ENCODE results near the gene KCNQ1. TPM values are rescaled to one million over a fixed set of nuclear protein-coding genes. Genes with fewer than 3 reads are reported as not detected.

The KCNQ1 gene
- polyA plus RNA-seq, 1 experiment, result not detected

GRCh38 chr11:2702771-2703362 lies 258.1 kb downstream of the KCNQ1 start:
- H3K4me3 ChIP-seq (ENCODE audit: low read depth, low read length), result no peak overlapping the region
- H3K9me3 ChIP-seq (ENCODE audit: control insufficient read depth, insufficient read depth, low read length), result peaks cover 23% of the 10 kb centered on the region
- peaks cover 19% of the 10 kb centered on the region for H3K27me3 ChIP-seq (ENCODE audit: control insufficient read depth, insufficient read depth, low read length)
- H3K27ac ChIP-seq (ENCODE audit: low read depth, low read length), result no peak overlapping the region
- ChIA-PET POLR2A (no interaction called here), CTCF (no interaction called here)
- TF ChIP-seq CTCF (IDR thresholded peaks at IDR 0.05; ENCODE audit: low read depth, low read length), result no peak
- DNase-seq (ENCODE audit: low read depth, low spot score), result no peak

DNA sequence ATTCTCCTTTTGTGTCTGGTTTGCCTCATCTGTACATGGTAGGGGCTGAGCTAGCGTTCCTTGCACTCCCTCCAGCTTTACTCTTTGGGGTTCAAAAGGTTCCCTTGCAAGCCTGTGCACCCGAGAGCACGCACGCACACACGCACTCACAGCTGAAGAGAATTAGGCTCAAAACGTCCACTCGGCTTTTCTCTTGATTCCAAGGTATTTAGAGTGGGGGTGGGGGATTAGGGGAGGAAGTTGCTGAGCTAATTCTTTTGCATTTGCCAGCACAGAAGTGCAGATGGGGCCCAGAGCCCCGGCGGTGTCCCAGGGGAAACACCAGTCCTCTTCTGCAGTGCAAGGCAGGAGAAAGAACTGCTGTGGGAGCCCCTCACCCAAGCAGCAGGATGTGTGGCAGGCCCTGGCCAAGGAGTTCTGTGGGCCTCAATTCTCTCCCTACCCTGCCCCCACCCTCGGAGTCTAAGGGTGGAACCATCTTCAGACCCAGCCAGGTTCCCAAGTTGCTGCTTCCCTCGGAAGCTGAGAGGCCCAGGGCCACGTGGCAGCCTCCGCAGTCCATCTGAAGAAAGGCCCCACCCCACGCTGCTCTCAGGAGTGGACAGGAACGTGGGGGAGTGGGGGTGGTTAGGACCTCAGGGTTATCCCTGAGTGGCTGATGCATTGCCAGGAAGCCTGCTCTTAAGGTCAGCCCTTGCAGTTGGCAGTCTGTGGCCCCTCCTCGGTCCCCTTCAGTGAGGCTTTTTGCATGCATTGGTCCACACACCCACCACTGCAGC lies 258.7 kb downstream of the KCNQ1 start:
- Histone ChIP-seq H3K4me3 (ENCODE audit: low read depth, low read length) (no peak overlapping the region), H3K27me3 (ENCODE audit: control insufficient read depth, insufficient read depth, low read length) (peaks cover 25% of the 10 kb centered on the region), H3K27ac (ENCODE audit: low read depth, low read length) (no peak overlapping the region), H3K9me3 (ENCODE audit: control insufficient read depth, insufficient read depth, low read length) (peaks cover 23% of the 10 kb centered on the region)
- no peak for DNase-seq (ENCODE audit: low read depth, low spot score)
- ChIA-PET CTCF (no interaction called here), POLR2A (no interaction called here)
- no peak for TF ChIP-seq CTCF (IDR thresholded peaks at IDR 0.05; ENCODE audit: low read depth, low read length)

- Histone ChIP-seq H3K27me3 (ENCODE audit: control insufficient read depth, insufficient read depth, low read length) (peaks cover 25% of the 10 kb centered on the region), H3K4me3 (ENCODE audit: low read depth, low read length) (no peak overlapping the region), H3K27ac (ENCODE audit: low read depth, low read length) (no peak overlapping the region), H3K9me3 (ENCODE audit: control insufficient read depth, insufficient read depth, low read length) (peaks cover 19% of the 10 kb centered on the region)
- ChIA-PET POLR2A (no interaction called here), CTCF (no interaction called here)
- no peak for TF ChIP-seq CTCF (IDR thresholded peaks at IDR 0.05; ENCODE audit: low read depth, low read length)
- DNase-seq (ENCODE audit: low read depth, low spot score), result no peak
These were observed 259.5 kb downstream of the KCNQ1 start for GRCh38 chr11:2704356-2704755.

DNA sequence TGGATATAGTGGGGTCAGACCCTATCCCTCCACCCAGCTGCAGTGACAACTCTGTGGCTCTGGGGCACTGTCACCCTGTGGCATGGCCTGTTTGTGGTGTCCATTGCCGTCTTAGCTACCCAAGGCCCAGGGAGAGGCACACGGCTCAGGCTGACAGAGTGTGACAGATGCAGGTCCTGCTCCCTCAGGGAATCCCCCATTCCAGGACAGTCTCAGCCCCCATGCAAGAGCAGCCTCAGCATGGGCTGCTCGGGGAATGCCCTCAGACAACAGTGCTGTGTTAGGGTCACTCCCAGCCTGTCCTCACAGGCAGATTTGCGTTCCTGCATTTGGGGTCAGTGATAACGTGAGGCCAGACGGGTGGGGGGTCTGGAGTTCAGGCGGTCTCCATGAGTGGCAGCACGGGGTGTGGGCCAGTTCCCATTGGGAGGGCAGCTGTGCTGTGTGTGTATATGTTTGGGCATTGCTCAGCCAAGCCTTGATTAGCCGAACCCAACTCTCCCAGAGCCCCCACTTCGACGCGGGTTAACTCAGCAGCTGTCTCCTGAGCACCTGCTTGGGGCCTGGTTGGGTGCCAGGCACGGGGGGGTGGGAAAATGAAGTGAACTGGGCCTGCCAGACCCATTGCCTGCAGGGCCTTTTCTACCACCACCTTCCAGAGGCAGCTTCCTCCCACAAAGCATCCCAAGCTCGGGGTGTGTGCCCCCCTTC lies 260.2 kb downstream of the KCNQ1 start:
- Histone ChIP-seq H3K27me3 (ENCODE audit: control insufficient read depth, insufficient read depth, low read length) (peaks cover 28% of the 10 kb centered on the region), H3K27ac (ENCODE audit: low read depth, low read length) (no peak overlapping the region), H3K9me3 (ENCODE audit: control insufficient read depth, insufficient read depth, low read length) (peaks cover 12% of the 10 kb centered on the region), H3K4me3 (ENCODE audit: low read depth, low read length) (no peak overlapping the region)
- DNase-seq (ENCODE audit: low read depth, low spot score), result no peak
- POLR2A ChIA-PET, result no interaction called here
- CTCF ChIA-PET, result no interaction called here
- no peak for TF ChIP-seq CTCF (IDR thresholded peaks at IDR 0.05; ENCODE audit: low read depth, low read length)

DNA sequence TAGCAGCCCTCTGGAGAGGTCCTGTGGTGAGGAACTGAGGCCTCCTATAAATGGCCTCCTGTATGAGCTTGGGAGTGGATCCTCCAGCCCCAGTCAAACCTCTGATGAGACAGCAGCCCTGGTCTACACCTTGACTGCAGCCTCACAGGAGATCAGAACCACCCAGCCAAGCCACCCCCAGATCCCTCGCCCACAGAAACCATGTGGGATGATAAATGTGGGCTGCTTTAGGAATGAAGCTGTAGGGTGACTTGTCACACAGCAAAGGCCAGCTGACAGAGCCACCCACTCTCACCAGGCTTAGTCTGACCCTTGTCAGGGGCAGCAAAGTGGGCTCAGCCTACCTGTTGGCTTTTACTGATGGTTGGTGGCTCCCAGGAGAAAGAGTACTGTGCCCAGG lies 261.5 kb downstream of the KCNQ1 start:
- POLR2A ChIA-PET, result no interaction called here

More for the DNA sequence above, 261.5 kb downstream of the KCNQ1 start:
- no peak for TF ChIP-seq CTCF (IDR thresholded peaks at IDR 0.05; ENCODE audit: low read depth, low read length)
- CTCF ChIA-PET, result no interaction called here
- Histone ChIP-seq H3K4me3 (ENCODE audit: low read depth, low read length) (no peak overlapping the region), H3K27me3 (ENCODE audit: control insufficient read depth, insufficient read depth, low read length) (peaks cover 33% of the 10 kb centered on the region), H3K27ac (ENCODE audit: low read depth, low read length) (no peak overlapping the region), H3K9me3 (ENCODE audit: control insufficient read depth, insufficient read depth, low read length) (peaks cover 11% of the 10 kb centered on the region)
- DNase-seq (ENCODE audit: low read depth, low spot score), result no peak

All from AG04450 (cell line).